RCC 7860 (cell line): ENCODE results near the gene SMYD3.

Experiments
- DNase-seq: peaks from one replicate; pipeline ENCODE4 v3.0.0-alpha.2; 2015; ENCODE audit warnings: low spot score
- FAIRE-seq: peaks from 2 replicates; lab custom pipeline; 2012; peaks lifted over from hg19 to GRCh38; lab: Jason Lieb, UNC

SMYD3 gene

DNA sequence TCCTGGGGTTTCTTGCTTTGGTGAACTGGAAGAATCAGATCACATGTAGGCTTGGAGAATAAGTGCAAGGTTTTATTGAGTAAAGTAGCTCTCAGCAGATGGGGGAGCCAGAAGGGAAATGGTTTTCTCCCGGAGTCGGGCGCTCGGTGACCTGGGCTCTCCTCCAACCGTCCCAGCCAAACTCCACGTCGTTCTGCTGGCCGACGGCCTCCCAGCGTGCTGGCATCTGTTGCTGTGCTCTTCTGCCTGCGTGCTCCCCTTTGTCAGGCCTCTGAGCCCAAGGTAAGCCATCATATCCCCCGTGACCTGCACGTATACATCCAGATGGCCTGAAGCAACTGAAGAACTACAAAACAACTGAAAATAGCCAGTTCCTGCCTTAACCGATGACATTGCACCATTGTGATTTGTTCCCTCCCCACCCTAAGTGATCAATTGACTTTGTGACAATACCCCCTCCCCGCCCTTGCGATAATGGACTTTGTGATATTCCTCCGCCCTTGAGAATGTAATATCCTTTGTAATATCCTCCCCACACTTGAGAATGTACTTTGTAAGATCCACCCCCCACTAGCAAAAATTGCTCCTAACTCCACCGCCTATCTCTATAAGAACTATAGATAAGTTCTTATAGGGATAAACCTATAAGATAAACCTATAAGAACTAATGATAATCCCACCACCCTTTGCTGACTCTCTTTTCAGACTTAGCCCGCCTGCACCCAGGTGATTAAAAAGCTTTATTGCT is 88.3 kb downstream of the SMYD3 start:
- FAIRE-seq (no peak), DNase-seq (no peak)

DNA sequence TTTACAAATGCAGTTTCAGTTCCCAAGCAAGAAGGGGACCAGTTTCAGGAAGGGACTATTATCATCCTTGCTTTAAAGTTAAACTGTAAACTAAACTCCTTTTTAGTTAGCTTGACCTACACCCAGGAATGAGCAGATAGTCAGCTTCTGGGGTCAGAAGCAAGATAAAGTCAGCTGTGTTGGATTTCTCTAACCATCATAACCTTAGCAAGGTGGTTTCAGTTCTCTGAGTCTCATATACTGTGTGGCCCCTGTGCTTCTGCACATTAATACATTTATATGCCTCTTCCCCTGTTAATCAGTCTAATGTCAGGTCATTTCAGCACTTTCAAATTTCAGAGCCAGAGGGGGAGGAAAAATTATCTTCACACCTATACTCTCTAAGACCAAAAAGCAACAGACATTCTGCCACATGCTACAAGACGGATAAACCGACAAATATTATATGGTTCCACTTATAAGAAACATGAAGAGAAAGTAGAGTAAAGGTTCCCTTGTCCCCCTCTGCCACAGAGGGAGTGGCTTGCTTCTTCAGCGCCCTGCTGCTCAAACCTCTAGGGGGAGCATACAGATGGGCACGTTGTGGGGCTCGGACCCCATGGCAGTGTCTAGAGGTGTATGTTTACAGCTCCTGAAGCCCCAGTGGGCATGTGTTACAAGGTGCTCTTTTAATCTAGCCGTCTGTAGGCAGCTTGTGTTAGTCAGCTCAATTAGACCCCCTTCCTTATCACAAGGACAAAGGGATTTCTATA is 89.1 kb downstream of the SMYD3 start:
- DNase-seq (no peak), FAIRE-seq (no peak)

DNA sequence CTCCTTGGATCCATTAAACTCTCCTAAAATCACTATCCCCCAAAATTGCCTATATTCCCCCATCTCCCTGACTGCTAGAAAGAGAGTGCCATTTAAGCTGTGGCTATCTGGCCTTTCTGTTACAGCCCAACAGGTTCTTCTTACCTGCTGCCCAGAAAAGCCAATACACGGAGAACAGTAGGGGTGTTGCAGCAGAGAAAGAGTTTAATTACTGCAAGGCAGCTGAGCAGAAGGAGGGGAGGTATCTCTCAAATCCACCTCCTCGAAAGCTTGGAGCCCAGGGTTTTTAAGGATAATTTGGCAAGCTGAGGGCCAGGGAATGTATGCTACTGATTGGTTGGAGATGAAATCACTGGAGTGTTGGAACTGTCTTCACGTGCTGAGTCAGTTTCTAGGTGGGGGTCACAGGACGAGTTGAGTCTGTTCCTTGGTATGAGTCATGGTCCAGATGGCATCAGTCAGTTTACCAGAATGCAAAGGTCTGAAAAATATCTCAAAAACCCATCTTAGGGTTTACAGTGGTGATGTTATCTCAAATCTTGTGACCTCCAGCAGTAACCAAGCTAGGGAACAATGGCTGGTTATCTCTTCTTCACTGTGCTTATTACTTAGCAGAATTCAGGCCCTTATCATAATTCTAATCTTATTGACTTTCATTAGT is 89.8 kb downstream of the SMYD3 start:
- DNase-seq (peak; percentile 34), FAIRE-seq (no peak)

DNA sequence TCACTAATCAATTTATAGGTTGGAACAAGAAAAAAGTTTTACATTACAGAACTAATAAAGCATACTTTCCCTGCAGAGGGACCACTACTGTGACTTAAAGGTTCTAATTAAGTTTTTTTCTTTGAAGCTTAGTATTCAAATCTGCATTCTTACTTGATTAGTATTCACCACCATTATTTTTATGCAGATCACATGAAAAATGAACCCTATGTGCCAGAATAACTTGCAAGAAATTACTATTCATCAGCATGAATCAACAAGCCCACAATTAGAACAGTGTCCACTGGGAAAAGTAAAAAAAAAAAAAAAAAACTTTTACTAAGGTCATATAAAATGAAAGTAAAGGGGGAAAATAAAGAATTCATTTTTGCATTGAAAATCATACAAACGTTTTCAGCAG is 90.8 kb downstream of the SMYD3 start:
- FAIRE-seq (no peak), DNase-seq (no peak)

DNA sequence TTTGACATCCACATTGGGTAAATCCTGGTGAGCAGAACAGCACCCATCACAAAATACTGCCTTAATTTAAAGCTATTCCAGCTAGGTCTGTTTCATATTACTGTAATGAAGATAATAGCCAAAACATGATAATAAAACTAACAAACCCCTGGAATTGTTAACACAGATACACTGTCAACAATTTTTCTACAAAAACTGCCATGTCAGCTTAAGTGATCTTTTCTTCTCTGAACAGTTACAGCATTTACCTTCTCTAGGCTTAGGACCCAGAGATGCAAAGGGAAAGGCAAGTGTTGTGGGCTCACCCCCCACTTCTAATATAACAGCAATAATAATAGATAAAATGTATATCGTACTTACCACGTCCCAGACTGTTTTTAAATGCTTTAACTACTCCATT is 92.1 kb downstream of the SMYD3 start:
- FAIRE-seq (no peak), DNase-seq (no peak)

DNA sequence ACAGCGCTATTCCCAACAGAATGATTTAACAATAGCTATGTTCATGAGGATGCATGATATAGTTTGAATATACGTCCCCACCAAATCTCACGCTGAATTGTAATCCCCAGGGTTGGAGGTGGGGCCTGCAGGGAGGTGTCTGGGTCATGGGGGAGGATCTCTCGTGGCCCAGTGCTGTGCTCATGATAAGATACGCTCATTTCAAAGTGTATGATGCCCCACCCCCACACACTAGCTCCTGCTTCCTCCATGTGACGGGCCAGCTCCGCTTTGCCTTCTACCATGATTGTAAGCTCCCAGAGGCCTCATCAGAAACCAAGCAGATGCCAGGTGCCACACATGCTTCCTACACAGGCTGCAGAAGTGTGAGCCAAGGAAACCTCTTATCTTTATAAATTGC is 93.6 kb downstream of the SMYD3 start:
- FAIRE-seq (no peak), DNase-seq (no peak)

DNA sequence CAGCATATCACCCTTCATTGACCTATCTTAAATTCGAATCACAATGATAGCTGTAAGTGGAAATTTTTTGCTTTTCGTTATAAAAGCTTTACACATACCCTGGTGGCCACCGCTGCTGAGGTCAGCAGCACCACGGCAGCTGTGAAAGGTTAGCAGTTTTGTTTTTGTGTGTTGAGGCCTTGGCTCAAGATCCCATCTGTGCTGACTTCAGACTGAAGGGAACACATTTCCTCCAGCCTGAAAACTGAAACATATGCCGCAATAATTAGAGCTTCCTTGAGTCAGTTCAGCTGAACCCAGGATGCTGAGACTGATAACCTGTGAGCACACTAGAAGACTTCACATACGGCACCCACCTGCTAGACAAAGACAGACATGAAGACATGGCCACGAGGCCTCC is 103.0 kb downstream of the SMYD3 start:
- DNase-seq = no peak
- no peak for FAIRE-seq

DNA sequence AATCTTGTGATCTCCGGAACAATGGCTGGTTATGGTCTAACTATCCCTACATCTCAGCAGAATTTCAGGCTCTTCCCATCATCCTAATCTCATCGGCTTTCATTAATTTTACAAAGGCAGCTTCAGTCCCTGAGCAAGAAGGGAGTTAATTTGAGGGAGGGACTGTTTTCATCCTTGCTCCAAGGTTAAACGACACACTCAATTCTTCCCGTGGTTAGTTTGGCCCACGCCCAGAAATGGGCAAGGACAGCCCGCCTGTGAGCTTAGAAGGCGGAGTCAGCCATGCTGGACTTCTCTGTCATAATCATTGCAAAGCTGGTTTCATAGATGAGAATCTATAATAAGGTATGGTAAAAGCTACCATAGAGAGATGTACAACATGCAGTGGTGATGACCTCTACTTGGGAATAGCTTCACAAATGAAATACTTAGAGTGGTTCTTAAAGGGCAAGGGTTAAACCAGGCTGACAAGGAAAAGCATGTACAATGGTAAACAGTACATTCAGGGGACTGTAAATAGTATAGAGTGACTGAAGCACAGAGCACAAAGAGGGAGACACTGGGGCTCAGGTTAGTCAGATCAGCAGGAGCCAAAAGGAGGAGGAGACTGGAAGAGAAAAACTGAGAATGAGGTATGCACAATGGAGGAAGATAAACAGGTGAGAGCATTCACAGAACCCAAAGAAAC is 108.8 kb downstream of the SMYD3 start:
- DNase-seq = no peak
- FAIRE-seq = no peak

DNA sequence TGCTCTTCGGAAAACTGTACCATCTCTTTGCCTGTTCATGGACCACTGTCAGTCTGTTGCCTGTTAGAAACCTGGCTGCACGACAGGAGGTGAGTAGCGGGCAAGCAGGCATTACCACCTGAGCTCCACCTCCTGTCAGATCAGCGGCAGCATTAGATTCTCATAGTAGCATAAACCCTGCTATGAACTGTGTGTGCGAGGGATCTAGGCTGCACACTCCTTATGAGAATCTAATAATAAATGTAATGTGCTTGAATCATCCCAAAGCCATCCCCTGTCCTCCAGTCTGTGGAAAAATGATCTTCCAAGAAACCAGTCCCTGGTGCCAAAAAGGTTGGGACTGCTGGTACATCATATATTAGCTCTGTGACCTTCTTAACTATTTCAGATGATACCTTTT is 110.0 kb downstream of the SMYD3 start:
- FAIRE-seq = no peak
- DNase-seq = no peak

DNA sequence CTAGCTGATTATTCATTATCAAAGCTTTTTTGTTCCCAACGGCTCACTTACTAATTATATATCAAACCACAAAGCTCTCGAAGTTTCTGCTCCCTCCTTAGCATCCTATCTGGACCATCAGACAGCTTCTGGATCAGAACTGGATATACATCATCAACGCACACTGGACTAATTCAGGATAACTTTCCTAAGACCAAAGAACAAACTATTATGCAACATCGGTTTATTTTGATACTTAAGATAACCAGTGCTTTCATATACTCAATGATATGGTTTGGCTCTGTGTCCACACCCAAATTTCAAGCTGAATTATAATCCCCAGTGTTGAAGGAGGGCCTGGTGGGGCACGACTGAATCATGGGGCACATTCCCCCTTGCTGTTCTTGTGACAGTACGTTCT is 110.8 kb downstream of the SMYD3 start:
- FAIRE-seq (no peak), DNase-seq (no peak)

DNA sequence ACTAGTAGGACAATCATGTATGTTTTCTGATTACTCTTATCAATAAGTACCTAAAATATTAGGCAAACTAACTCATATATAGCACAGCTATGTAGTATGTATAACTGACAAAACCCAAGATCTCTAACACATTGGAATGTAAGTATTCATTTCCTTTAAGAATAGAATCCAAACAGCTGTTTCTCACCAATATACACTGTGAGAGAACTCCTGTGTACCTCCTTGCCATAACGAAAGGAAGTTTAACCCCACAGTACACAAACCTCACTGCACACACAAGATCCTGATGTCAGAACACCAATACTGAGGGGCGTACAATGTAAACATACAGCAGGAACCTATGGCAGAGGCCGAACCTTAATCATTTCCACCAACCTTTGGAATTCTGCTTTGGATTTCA is 113.0 kb downstream of the SMYD3 start:
- FAIRE-seq = no peak
- no peak for DNase-seq

DNA sequence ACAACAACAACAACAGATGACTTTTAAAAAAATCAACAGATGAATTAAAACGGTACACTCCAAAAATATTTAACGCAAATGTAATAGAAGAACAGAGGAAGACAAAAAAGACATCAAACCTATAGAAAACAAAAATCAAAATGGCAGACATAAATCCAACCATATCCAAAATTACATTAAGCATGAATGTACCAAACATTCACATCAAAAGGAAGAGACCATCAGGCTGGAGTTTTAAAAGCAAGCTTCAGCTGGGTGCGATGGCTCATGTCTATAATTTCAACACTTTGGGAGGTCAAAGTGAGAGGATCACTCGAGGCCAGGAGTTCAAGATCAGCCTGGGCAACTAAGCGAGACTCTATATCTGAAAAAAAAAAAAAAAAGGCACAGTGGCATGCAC is 116.2 kb downstream of the SMYD3 start:
- FAIRE-seq (no peak), DNase-seq (no peak)

DNA sequence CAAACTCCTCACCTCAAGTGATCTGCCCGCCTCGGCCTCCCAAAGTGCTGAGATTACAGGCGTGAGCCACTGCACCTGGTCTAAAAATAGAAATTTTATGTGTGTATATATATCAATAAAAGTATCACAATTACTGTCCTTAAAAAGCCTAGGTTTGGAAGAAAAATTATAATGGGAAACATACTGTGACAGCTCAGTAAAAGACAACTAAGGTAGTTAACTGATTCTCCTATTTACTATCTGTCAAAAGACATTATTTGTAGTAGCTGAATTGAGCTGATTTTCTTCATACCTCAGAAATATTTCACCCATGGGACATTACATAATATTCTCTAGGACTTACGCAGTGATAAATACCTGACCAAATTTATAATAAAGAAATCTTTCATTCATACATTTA is 122.5 kb downstream of the SMYD3 start:
- FAIRE-seq (no peak), DNase-seq (no peak)

DNA sequence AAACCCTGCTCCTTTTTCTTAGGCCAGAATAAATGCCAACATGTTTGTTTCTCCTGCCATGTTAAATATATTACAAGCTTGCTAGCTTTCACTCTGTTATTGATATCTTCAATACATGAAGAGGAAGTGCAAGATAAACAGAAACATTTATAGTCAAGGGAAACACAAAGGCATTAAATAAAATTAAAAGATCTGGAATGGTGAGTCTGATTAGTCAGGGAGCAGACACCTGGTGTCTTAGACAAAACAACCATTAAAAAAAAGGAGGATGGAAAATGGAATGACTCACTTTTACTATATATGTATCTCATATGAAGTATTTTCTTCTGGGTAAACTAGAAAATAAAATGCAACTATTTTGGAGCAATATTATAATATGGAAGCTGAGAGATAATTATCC is 123.3 kb downstream of the SMYD3 start:
- FAIRE-seq (no peak), DNase-seq (no peak)

DNA sequence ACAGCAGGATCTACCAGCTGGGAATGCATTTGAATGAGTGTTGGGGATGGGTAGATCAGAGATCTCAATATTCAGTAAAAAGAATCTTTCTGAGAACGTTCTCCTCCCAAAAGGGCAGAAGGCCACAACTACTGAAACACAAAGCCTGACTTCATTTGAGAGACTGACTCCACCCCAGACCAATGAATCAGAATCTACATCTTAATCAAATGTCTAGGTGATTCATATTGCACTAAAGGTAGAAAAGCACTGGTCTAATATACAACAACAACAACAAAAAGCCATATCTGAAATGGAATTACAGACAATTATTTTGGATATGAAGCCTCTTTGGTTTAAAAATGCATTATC is 123.9 kb downstream of the SMYD3 start:
- FAIRE-seq (no peak), DNase-seq (no peak)

DNA sequence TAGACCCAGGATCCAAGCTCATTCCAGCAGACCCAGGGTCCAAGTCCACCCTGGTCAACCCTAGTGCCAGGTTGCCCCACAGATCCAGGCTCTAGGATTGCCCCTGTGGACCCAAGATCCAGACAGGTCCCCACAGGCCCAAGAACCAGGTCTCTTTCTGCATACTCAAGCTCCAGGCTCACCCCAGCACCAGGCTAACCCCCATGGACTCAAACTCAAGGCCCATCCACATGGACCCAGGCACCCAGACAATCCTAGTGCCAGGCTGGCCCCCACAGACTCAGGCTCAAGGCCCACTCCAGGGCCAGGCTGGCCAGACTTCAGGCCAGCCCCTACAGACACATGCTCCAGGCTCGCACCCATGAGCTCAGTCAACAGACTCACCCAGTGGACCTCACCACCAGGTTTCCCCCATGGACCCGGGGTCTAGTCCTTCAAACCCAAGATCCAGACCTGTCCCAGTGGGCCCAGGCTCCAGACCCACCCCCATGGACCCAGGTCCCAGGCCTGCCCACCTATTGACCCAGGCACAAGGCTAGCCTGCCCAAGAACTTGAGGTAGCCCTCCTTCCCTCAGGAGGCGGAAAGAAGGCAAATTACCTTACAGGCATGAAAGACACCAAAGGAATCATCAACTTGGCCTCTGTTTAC is 124.4 kb downstream of the SMYD3 start:
- DNase-seq (no peak), FAIRE-seq (no peak)

DNA sequence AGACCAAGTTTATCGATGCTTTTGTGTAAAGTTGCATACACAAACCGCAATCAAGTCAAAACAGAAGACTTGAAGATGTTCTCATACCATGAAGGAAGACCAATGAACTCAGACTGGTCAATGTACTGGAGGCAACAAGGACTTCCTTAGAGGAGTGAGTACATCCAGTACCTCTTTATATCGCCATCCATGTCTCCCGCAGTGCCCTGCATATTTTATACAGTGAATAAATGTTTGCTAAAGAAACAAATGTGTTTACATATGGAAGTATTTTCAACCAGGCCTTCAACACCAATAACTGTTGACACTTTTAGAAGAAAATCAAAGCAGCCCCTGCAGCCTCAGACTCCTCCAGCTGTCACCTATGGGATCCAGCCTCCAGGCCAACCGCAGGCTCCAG is 125.6 kb downstream of the SMYD3 start:
- no peak for FAIRE-seq
- DNase-seq = no peak

DNA sequence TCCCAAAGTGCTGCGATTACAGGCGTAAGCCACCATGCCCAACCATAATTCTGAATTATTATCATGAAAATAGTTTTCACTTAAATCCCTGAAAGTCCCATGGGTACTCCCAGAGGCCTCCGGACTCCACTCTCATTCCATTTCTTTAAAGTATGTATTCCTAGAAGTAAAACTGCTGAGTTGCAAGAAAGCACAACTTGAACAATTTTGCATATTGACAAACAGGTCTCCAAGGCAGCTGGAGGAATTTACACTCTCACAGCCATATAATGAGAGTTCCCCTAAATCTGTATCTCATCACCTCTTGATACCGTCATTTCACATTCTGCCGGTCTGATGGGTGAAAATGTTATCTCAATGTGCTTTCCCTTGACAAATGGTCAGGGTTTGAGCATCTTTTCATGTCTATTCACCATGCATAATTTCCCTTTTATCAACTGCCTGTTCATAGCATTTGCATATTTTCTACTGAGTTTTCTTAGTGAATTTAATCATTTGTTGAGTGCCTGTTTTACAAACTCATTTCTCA is 129.4 kb downstream of the SMYD3 start:
- DNase-seq = no peak
- FAIRE-seq = no peak

DNA sequence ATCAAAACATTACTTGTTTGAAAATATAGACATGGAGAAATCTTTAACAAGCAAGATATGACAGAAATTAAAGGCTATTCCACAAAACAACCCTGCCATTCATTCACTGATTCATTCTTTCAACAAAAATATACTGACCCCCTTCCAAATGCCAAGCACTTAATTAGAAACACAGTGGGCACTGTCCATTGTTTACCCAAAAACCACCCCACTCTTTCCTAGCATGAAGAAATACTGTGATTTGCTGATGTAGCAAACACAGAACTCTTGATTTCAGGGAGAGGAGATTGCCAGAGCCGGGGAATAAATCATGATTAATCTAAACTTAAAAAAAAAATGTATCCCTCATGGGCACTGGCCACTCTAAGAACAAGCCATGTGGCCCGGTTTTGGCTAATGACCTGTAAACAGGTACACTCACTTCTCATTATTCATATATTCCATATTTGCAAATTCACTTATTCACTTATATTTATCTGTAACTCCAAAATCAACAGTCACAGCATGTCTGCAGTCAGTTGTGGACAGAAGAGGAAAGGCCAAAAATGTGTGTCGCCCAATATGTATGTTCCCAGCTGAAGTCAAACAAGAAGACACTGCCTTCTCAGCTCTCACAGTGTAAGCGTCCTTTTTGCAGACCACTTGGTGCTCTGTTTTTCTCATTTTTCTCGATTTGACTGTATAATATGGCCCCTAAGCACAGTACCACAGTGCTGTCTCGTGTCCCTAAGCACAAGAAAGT is 133.1 kb downstream of the SMYD3 start:
- DNase-seq = no peak
- no peak for FAIRE-seq

DNA sequence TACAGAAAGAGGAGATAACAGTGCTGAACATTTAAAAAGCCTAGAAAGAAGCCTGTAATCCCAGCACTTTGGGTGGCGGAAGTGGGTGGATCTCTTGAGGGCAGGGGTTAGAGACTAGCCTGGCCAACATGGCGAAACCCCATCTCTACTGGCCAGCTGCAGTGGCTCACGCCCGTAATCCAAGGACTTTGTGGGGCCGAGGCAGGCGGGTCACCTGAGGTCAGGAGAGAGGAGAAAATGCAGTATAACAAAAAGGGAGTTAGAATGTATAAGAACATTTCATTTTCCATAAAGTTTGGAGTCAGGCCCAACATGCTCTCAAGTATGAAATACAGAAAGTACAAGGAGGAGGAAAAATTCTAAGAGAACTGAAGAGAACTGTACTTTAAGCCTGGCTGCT is 134.5 kb downstream of the SMYD3 start:
- FAIRE-seq = no peak
- DNase-seq = no peak
